Measurements from ENCODE around the gene PEX5.
A peak's percentile ranks its signal among the peaks of the same experiment; 100 is the strongest.
"Not testable (repeated sequence)": the region's sequence is repeated elsewhere in the genome, so short reads cannot be mapped to it uniquely, and the experiment has no call there.

The PEX5 gene

GRCh38 chr12:7176595-7176994, 12.9 kb upstream of the PEX5 start:
- no peak overlapping the region for H3K4me3 ChIP-seq (replicated peaks in 1 of 2; ENCODE audit: low read depth in 2 of 2, low read length in 2 of 2)
- DNase-seq (ENCODE audit: low read depth in 2 of 2): no peak
- no peak for TF ChIP-seq CTCF (IDR thresholded peaks at IDR 0.05; ENCODE audit: low read depth, low read length)

GRCh38 chr12:7178481-7178880, 11.0 kb upstream of the PEX5 start:
- DNase-seq (ENCODE audit: low read depth in 2 of 2): no peak
- H3K4me3 ChIP-seq (replicated peaks in 1 of 2; ENCODE audit: low read depth in 2 of 2, low read length in 2 of 2): no peak overlapping the region
- TF ChIP-seq CTCF (IDR thresholded peaks at IDR 0.05; ENCODE audit: low read depth, low read length): no peak

- TF ChIP-seq CTCF (IDR thresholded peaks at IDR 0.05; ENCODE audit: low read depth, low read length): no peak
- H3K4me3 ChIP-seq (replicated peaks in 1 of 2; ENCODE audit: low read depth in 2 of 2, low read length in 2 of 2): no peak overlapping the region
Measured at GRCh38 chr12:7180685-7181084, 8.8 kb upstream of the PEX5 start.

GRCh38 chr12:7186058-7186457, 3.4 kb upstream of the PEX5 start:
- not testable (repeated sequence) for H3K4me3 ChIP-seq (replicated peaks in 1 of 2; ENCODE audit: low read depth in 2 of 2, low read length in 2 of 2)

More at GRCh38 chr12:7180685-7181084, 8.8 kb upstream of the PEX5 start:
- DNase-seq (ENCODE audit: low read depth in 2 of 2): no peak

GRCh38 chr12:7188562-7189397, 706 bp upstream of the PEX5 start:
- peak overlapping the region; percentile 91 to 97 for H3K4me3 ChIP-seq (replicated peaks in 1 of 2; ENCODE audit: low read depth in 2 of 2, low read length in 2 of 2)
- DNase-seq (ENCODE audit: low read depth in 2 of 2): peak; percentile 71 to 81
- peak; percentile 84 for TF ChIP-seq CTCF (IDR thresholded peaks at IDR 0.05; ENCODE audit: low read depth, low read length)

More at GRCh38 chr12:7186058-7186457, 3.4 kb upstream of the PEX5 start:
- not testable (repeated sequence) for DNase-seq (ENCODE audit: low read depth in 2 of 2)

GRCh38 chr12:7190268-7191055, 976 bp downstream of the PEX5 start:
- no peak for TF ChIP-seq CTCF (IDR thresholded peaks at IDR 0.05; ENCODE audit: low read depth, low read length)
- peak overlapping the region; percentile 91 to 97 for H3K4me3 ChIP-seq (replicated peaks in 1 of 2; ENCODE audit: low read depth in 2 of 2, low read length in 2 of 2)
- DNase-seq (ENCODE audit: low read depth in 2 of 2): peak; percentile 11 to 35

- DNase-seq (ENCODE audit: low read depth in 2 of 2): no peak
- no peak overlapping the region for H3K4me3 ChIP-seq (replicated peaks in 1 of 2; ENCODE audit: low read depth in 2 of 2, low read length in 2 of 2)
- TF ChIP-seq CTCF (IDR thresholded peaks at IDR 0.05; ENCODE audit: low read depth, low read length): no peak
Measured at GRCh38 chr12:7193674-7194073, 4.2 kb downstream of the PEX5 start.
